ENCODE results near the gene PIAS4.

- TF ChIP-seq EZH2 (IDR thresholded peaks at IDR 0.05; ENCODE audit: borderline replicate concordance, low read depth, low read length, severe bottlenecking) (no peak), CTCF (IDR thresholded peaks at IDR 0.05; ENCODE audit: borderline replicate concordance, extremely low read depth, low read length, poor library complexity, severe bottlenecking) (no peak)
Measured at GRCh38 chr19:4027146-4027545, 19.6 kb downstream of the PIAS4 start.
